ENCODE results near the gene S100A3. TPM values are rescaled to one million over a fixed set of nuclear protein-coding genes. Genes with fewer than 3 reads are reported as not detected.

The S100A3 gene
- total and polyA plus RNA-seq, 2 of the 13 experiments (the other 11 are each of a cell fraction or from before 2014, with no cell fraction given): 2.5 to 4.5 TPM

GRCh38 chr1:153572569-153573015 is 23.5 kb upstream of the S100A3 start:
- Histone ChIP-seq H2AFZ (ENCODE audit: low read length) (no peak overlapping the region), H3K27me3 (ENCODE audit: control insufficient read depth in 1 of 2, insufficient read depth in 2 of 2, low read length in 2 of 2) (no peaks in the 10 kb centered on the region; a peak in 1 of 5 replicates), H3K79me2 (ENCODE audit: insufficient read depth, low read length) (no peaks in the 10 kb centered on the region), H3K4me2 (ENCODE audit: low read depth, low read length) (no peak overlapping the region), H4K20me1 (ENCODE audit: insufficient read depth, low read length) (no peaks in the 10 kb centered on the region), H3K36me3 (replicated peaks in 1 of 2; ENCODE audit: control insufficient read depth in 1 of 2, insufficient read depth in 2 of 2, low read length in 2 of 2) (no peaks in the 10 kb centered on the region), H3K4me3 (replicated peaks in 1 of 3; ENCODE audit: insufficient read depth in 1 of 3, low read depth in 2 of 3, low read length in 3 of 3) (no peak overlapping the region), H3K4me1 (ENCODE audit: insufficient read depth, low read length) (peaks cover 41% of the 10 kb centered on the region), H3K27ac (ENCODE audit: extremely low read length, insufficient read depth, low read length) (no peak overlapping the region), H3K9ac (ENCODE audit: insufficient read depth, low read depth, low read length) (no peak overlapping the region), H3K9me3 (ENCODE audit: low read length) (no peaks in the 10 kb centered on the region)
- DNase-seq (ENCODE audit: low spot score) (peak; percentile 72), FAIRE-seq (peak; percentile 36), ATAC-seq (peak; percentile 87)
- WGBS (ENCODE audit: low lambda C conversion rate): 6% methylated on average over 2 of the region's 3 CpGs
- ChIA-PET POLR2A (interaction anchor here (0.8 to 1.8 kb wide), 9 partner anchors 37 to 99 kb away, joined by 3 to 17 read pairs (median 4); partner anchors contain the start of genes CHTOP, S100A1, S100A13 and S100A16), CTCF (ENCODE audit: low intra/inter-chr PET ratio, low total read pairs) (interaction anchor here (1.2 to 2.8 kb wide), 4 partner anchors 55 to 177 kb away, joined by 4 to 18 read pairs (median 6); partner anchors contain the start of genes S100A1 and S100A13)
- no TSS peak for BruUV-seq (replicated peaks)
- in situ Hi-C loops (cut with HindIII; ENCODE audit: extremely low pct_ligation_motif_present, low pct_unique_long_range_greater_than_20kb): loop anchor here (5.0 kb wide), 1 partner anchor 55 kb away; the partner anchor contains the start of genes S100A1 and S100A13
- intact Hi-C loops (cut with micrococcal nuclease; ENCODE audit: unreplicated experiment): loop anchor here (1.0 kb wide), 3 partner anchors 55 to 196 kb away; partner anchors contain the start of gene S100A13
- TF ChIP-seq CREM (IDR thresholded peaks at IDR 0.05) (no peak), CREM (CRISPR knock-in tag; IDR thresholded peaks at IDR 0.05) (no peak), KLF16 (CRISPR knock-in tag; IDR thresholded peaks at IDR 0.05) (peak in 1 of 2 experiments; percentile 50; a peak in 1 of 4 replicates), FOXJ3 (CRISPR knock-in tag; IDR thresholded peaks at IDR 0.05; ENCODE audit: borderline replicate concordance) (no peak), RARA (CRISPR knock-in tag; IDR thresholded peaks at IDR 0.05) (0 out of 2 replicates have a peak, but pooled peaks have one; percentile 13), HOMEZ (CRISPR knock-in tag; IDR thresholded peaks at IDR 0.05; ENCODE audit: low read depth) (no peak), CEBPG (CRISPR knock-in tag; IDR thresholded peaks at IDR 0.05) (no peak), ZNF772 (CRISPR knock-in tag; IDR thresholded peaks at IDR 0.05) (no peak), SP5 (CRISPR knock-in tag; IDR thresholded peaks at IDR 0.05; ENCODE audit: borderline replicate concordance, low read depth) (no peak), FOXP1 (IDR thresholded peaks at IDR 0.05) (no peak), FOXP1 (CRISPR knock-in tag; IDR thresholded peaks at IDR 0.05) (no peak), HNRNPH1 (optimal IDR thresholded peaks at IDR 0.05; ENCODE audit: low read depth, low read length) (no peak), HOXA5 (CRISPR knock-in tag; IDR thresholded peaks at IDR 0.05) (no peak), ZFYVE20 (CRISPR knock-in tag; IDR thresholded peaks at IDR 0.05; ENCODE audit: borderline replicate concordance, low read depth) (no peak), PPARG (CRISPR knock-in tag; conservative IDR thresholded peaks at IDR 0.05) (0 out of 2 replicates have a peak, but pooled peaks have one; percentile 24), RCOR2 (CRISPR knock-in tag; IDR thresholded peaks at IDR 0.05) (no peak), ARID4A (CRISPR knock-in tag; IDR thresholded peaks at IDR 0.05; ENCODE audit: borderline replicate concordance) (no peak), MYC (CRISPR knock-in tag; IDR thresholded peaks at IDR 0.05; ENCODE audit: borderline replicate concordance) (peak; percentile 23; the same call in 1 of the 2 replicates), STAG1 (CRISPR knock-in tag; IDR thresholded peaks at IDR 0.05) (peak; percentile 96), ZNF263 (CRISPR knock-in tag; IDR thresholded peaks at IDR 0.05) (no peak), RXRB (CRISPR knock-in tag; IDR thresholded peaks at IDR 0.05; ENCODE audit: borderline replicate concordance) (0 out of 2 replicates have a peak, but pooled peaks have one; percentile 38), FOXA3 (CRISPR knock-in tag; IDR thresholded peaks at IDR 0.05) (peak; percentile 23; the same call in 1 of the 2 replicates), DR1 (CRISPR knock-in tag; IDR thresholded peaks at IDR 0.05) (no peak)

Measured in HepG2 (cell line).